ENCODE measurements around the gene NUFIP2.

The NUFIP2 gene

GRCh38 chr17:29291163-29291752, 2.7 kb downstream of the NUFIP2 start:
- TF ChIP-seq, protein P1, sequence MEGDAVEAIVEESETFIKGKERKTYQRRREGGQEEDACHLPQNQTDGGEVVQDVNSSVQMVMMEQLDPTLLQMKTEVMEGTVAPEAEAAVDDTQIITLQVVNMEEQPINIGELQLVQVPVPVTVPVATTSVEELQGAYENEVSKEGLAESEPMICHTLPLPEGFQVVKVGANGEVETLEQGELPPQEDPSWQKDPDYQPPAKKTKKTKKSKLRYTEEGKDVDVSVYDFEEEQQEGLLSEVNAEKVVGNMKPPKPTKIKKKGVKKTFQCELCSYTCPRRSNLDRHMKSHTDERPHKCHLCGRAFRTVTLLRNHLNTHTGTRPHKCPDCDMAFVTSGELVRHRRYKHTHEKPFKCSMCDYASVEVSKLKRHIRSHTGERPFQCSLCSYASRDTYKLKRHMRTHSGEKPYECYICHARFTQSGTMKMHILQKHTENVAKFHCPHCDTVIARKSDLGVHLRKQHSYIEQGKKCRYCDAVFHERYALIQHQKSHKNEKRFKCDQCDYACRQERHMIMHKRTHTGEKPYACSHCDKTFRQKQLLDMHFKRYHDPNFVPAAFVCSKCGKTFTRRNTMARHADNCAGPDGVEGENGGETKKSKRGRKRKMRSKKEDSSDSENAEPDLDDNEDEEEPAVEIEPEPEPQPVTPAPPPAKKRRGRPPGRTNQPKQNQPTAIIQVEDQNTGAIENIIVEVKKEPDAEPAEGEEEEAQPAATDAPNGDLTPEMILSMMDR (IDR thresholded peaks at IDR 0.05; ENCODE audit: low read depth, low read length, missing control alignments), result peak; percentile 57
- H3K36me3 ChIP-seq (replicated peaks), result peaks cover 28% of the 10 kb centered on the region
- H3K4me3 ChIP-seq (ENCODE audit: low read depth, low read length), result peak overlapping the region; percentile 97
- DNase-seq, result peak; percentile 61
- H3K27ac ChIP-seq, result no peak overlapping the region
- in situ Hi-C loops (cut with HindIII; ENCODE audit: low pct_ligation_motif_present, low sequenced_read_pairs), result no loop called here
- no peaks in the 10 kb centered on the region for H3K27me3 ChIP-seq (replicated peaks)

GRCh38 chr17:29289852-29290251, 4.1 kb downstream of the NUFIP2 start:
- in situ Hi-C loops (cut with HindIII; ENCODE audit: low pct_ligation_motif_present, low sequenced_read_pairs), result no loop called here
- H3K27ac ChIP-seq, result no peak overlapping the region
- no peak for DNase-seq
- no peak overlapping the region for H3K4me3 ChIP-seq (ENCODE audit: low read depth, low read length)
- peaks cover 39% of the 10 kb centered on the region for H3K36me3 ChIP-seq (replicated peaks)
- TF ChIP-seq, protein P1 (IDR thresholded peaks at IDR 0.05; ENCODE audit: low read depth, low read length, missing control alignments), result no peak
- no peaks in the 10 kb centered on the region for H3K27me3 ChIP-seq (replicated peaks)

GRCh38 chr17:29283961-29284360, 10.0 kb downstream of the NUFIP2 start:
- in situ Hi-C loops (cut with HindIII; ENCODE audit: low pct_ligation_motif_present, low sequenced_read_pairs), result no loop called here
- DNase-seq, result no peak
- Histone ChIP-seq H3K36me3 (replicated peaks) (peaks cover 77% of the 10 kb centered on the region), H3K4me3 (ENCODE audit: low read depth, low read length) (no peak overlapping the region), H3K27me3 (replicated peaks) (no peaks in the 10 kb centered on the region), H3K27ac (no peak overlapping the region)
- TF ChIP-seq, protein P1 (IDR thresholded peaks at IDR 0.05; ENCODE audit: low read depth, low read length, missing control alignments), result no peak

GRCh38 chr17:29283496-29283895, 10.5 kb downstream of the NUFIP2 start:
- DNase-seq, result no peak
- TF ChIP-seq, protein P1 (IDR thresholded peaks at IDR 0.05; ENCODE audit: low read depth, low read length, missing control alignments), result no peak
- Histone ChIP-seq H3K36me3 (replicated peaks) (peaks cover 72% of the 10 kb centered on the region), H3K27ac (no peak overlapping the region), H3K27me3 (replicated peaks) (no peaks in the 10 kb centered on the region), H3K4me3 (ENCODE audit: low read depth, low read length) (no peak overlapping the region)
- in situ Hi-C loops (cut with HindIII; ENCODE audit: low pct_ligation_motif_present, low sequenced_read_pairs), result no loop called here

DNA sequence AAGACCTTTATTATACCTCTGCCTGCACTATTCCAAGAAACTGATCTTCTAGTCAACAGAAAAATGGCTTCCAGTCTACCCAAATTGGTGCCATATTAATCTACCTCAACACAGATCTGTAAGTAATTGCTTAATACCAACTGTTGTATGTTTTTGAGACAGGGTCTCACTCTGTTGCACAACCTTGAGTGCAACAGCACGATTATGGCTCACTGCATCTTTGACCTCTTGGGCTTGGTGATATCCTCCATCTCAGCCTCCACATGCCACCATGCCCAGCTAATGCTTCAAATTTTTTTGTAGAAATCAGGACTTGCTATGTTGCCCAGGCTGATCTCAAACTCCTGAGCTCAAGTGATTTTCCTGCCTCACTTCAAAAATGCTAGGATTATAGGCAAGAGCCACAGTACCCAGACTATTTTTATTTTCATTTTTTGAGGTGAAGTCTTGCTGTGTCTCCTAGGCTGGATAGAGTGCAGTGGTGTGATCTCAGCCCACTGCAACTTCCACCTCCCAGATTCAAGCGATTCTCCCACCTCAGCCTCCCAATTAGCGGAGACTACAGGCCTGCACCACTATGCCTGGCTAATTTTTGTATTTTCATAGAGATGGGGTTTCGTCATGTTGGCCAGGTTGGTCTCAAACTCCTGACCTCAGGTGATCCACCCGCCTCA, 14.4 kb downstream of the NUFIP2 start:
- Histone ChIP-seq H3K27ac (no peak overlapping the region), H3K27me3 (replicated peaks) (no peaks in the 10 kb centered on the region), H3K36me3 (replicated peaks) (peaks cover 68% of the 10 kb centered on the region), H3K4me3 (ENCODE audit: low read depth, low read length) (no peak overlapping the region)
- TF ChIP-seq, protein P1 (IDR thresholded peaks at IDR 0.05; ENCODE audit: low read depth, low read length, missing control alignments), result no peak
- DNase-seq, result no peak
- in situ Hi-C loops (cut with HindIII; ENCODE audit: low pct_ligation_motif_present, low sequenced_read_pairs), result no loop called here

Data from brain microvascular endothelial cell (primary cell).